ENCODE results near the gene NOCT.
"Not testable (repeated sequence)": the region's sequence is repeated elsewhere in the genome, so short reads cannot be mapped to it uniquely, and the experiment has no call there.

NOCT gene

GRCh38 chr4:139028191-139028661 is 12.6 kb downstream of the NOCT start:
- Histone ChIP-seq H3K4me1 (peaks cover 16 to 72% (median 34%) of the 10 kb centered on the region in 10 experiments), H3K27me3 (no peaks in the 10 kb centered on the region), H3K27ac (peak overlapping the region in 1 of 11 experiments; percentile 3; a peak in 2 of 22 replicates), H3K9ac (peak overlapping the region in 4 of 11 experiments; percentile 10 to 25 (median 18); a peak in 1 of 22 replicates), H3K4me2 (no peak overlapping the region), H4K20me1 (peaks cover 7 to 100% (median 96%) of the 10 kb centered on the region in 11 experiments; a peak in 21 of 22 replicates), H3K4me3 (no peak overlapping the region), H3K9me3 (replicated peaks in 1 of 11) (no peaks in the 10 kb centered on the region), H3K36me3 (peaks cover 11 to 52% (median 34%) of the 10 kb centered on the region in 11 experiments; a peak in 19 of 22 replicates)
- TF ChIP-seq Cebpa-rat (IDR thresholded peaks at IDR 0.05): no peak

DNA sequence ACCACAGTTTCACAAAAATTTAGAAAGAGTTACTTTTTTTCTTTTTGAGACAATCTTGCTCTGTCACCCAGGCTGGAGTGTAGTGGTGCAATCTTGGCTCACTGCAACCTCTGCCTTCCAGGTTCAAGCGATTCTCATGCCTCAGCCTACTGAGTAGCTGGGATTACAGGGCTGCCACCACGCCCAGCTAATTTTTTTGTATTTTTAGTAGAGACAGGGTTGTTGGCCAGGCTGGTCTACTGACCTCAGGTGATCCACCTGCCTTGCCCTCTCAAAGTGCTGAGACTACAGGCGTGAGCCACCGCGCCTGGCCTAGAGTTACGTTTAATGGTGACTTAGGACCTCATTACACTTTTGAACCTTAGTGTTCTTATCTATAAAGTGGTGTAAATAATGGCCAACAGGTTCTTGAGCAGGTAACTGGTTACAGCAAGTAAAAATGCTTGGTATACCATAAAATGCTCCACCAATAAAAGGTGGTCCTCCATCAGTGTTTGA is 14.3 kb downstream of the NOCT start:
- not testable (repeated sequence) for H3K9ac ChIP-seq; H3K9me3 ChIP-seq (replicated peaks in 1 of 11); H3K27me3 ChIP-seq; H3K4me3 ChIP-seq; H3K4me2 ChIP-seq; H3K27ac ChIP-seq
- Histone ChIP-seq H3K36me3 (peaks cover 4 to 35% (median 19%) of the 10 kb centered on the region in 11 experiments; a peak in 17 of 22 replicates), H4K20me1 (peaks cover 7 to 100% (median 96%) of the 10 kb centered on the region in 11 experiments; a peak in 21 of 22 replicates), H3K4me1 (peaks cover 23 to 85% (median 47%) of the 10 kb centered on the region in 10 experiments)

- Histone ChIP-seq H3K4me2 (peak overlapping the region; percentile 38 to 79 (median 62)), H3K27me3 (no peaks in the 10 kb centered on the region), H3K9ac (peak overlapping the region in 9 of 11 experiments; percentile 11 to 61 (median 41); a peak in 14 of 22 replicates), H3K4me1 (peaks cover 24 to 85% (median 48%) of the 10 kb centered on the region in 10 experiments), H3K27ac (peak overlapping the region in 9 of 11 experiments; percentile 10 to 64 (median 51); a peak in 15 of 22 replicates), H3K36me3 (peaks cover 4 to 32% (median 16%) of the 10 kb centered on the region in 11 experiments; a peak in 16 of 22 replicates), H4K20me1 (peaks cover 14 to 100% (median 96%) of the 10 kb centered on the region in 11 experiments; a peak in 21 of 22 replicates), H3K4me3 (peak overlapping the region in 3 of 10 experiments; percentile 11 to 24 (median 22); a peak in 1 of 20 replicates), H3K9me3 (replicated peaks in 1 of 11) (no peaks in the 10 kb centered on the region)
- TF ChIP-seq Cebpa-rat (IDR thresholded peaks at IDR 0.05): no peak
These were observed 15.1 kb downstream of the NOCT start for GRCh38 chr4:139030614-139031235.

- Histone ChIP-seq H3K9ac (no peak overlapping the region), H3K27ac (peak overlapping the region in 5 of 11 experiments; percentile 3 to 68 (median 23); a peak in 6 of 22 replicates), H3K36me3 (peaks cover 24 to 52% (median 38%) of the 10 kb centered on the region in 11 experiments), H3K27me3 (no peaks in the 10 kb centered on the region), H3K4me3 (no peak overlapping the region), H4K20me1 (peaks cover 25 to 99% (median 89%) of the 10 kb centered on the region in 11 experiments; a peak in 21 of 22 replicates), H3K4me2 (peak overlapping the region in 8 of 11 experiments; percentile 1 to 70 (median 54); a peak in 12 of 22 replicates), H3K4me1 (peaks cover 20 to 72% (median 63%) of the 10 kb centered on the region in 10 experiments), H3K9me3 (replicated peaks in 1 of 11) (peaks cover 0 to 14% (median 8%) of the 10 kb centered on the region in 11 experiments; a peak in 15 of 22 replicates)
- TF ChIP-seq Cebpa-rat (IDR thresholded peaks at IDR 0.05): no peak
These were observed 20.1 kb downstream of the NOCT start for GRCh38 chr4:139035650-139036049.

GRCh38 chr4:139036885-139037284 is 21.3 kb downstream of the NOCT start:
- peak overlapping the region in 9 of 11 experiments; percentile 8 to 82 (median 63); a peak in 17 of 22 replicates for H3K4me2 ChIP-seq
- TF ChIP-seq Cebpa-rat (IDR thresholded peaks at IDR 0.05): peak in 3 of 11 experiments; percentile 42 to 74 (median 54); a peak in 5 of 22 replicates
- H3K4me3 ChIP-seq: no peak overlapping the region
- H3K27ac ChIP-seq: peak overlapping the region in 6 of 11 experiments; percentile 28 to 68 (median 52); a peak in 9 of 22 replicates
- H3K36me3 ChIP-seq: peaks cover 28 to 63% (median 47%) of the 10 kb centered on the region in 11 experiments
- peaks cover 12 to 60% (median 51%) of the 10 kb centered on the region in 10 experiments; a peak in 18 of 20 replicates for H3K4me1 ChIP-seq
- H3K9ac ChIP-seq: no peak overlapping the region; a peak in 1 of 22 replicates
- H4K20me1 ChIP-seq: peaks cover 34 to 99% (median 89%) of the 10 kb centered on the region in 11 experiments; a peak in 21 of 22 replicates
- H3K9me3 ChIP-seq (replicated peaks in 1 of 11): peaks cover 0 to 14% (median 8%) of the 10 kb centered on the region in 11 experiments; a peak in 15 of 22 replicates
- H3K27me3 ChIP-seq: no peaks in the 10 kb centered on the region

- TF ChIP-seq Cebpa-rat (IDR thresholded peaks at IDR 0.05): no peak
- peaks cover 5 to 44% (median 40%) of the 10 kb centered on the region in 10 experiments; a peak in 17 of 20 replicates for H3K4me1 ChIP-seq
- no peak overlapping the region for H3K9ac ChIP-seq
- H3K4me2 ChIP-seq: no peak overlapping the region
- H3K36me3 ChIP-seq: peaks cover 40 to 77% (median 64%) of the 10 kb centered on the region in 11 experiments
- no peak overlapping the region for H3K27ac ChIP-seq
- peaks cover 41 to 99% (median 85%) of the 10 kb centered on the region in 11 experiments; a peak in 21 of 22 replicates for H4K20me1 ChIP-seq
- no peak overlapping the region for H3K4me3 ChIP-seq
- no peaks in the 10 kb centered on the region for H3K27me3 ChIP-seq
- H3K9me3 ChIP-seq (replicated peaks in 1 of 11): peaks cover 0 to 14% (median 8%) of the 10 kb centered on the region in 11 experiments; a peak in 15 of 22 replicates
These were observed 23.4 kb downstream of the NOCT start for GRCh38 chr4:139038874-139039443.

DNA sequence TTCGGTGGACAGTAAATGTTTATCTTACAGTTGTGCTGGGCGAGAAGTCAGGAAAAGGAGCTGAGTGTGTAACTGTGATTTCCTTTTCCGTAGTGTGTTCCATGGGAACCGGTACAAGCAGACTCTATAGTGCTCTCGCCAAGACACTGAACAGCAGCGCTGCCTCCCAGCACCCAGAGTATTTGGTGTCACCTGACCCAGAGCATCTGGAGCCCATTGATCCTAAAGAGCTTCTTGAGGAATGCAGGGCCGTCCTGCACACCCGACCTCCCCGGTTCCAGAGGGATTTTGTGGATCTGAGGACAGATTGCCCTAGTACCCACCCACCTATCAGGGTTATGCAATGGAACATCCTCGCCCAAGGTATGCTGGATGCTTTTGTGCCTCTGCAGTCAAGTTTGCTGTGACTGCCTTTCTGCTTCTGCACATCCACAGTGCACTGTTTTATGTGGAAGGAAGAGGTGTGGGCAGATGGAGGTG is 27.4 kb downstream of the NOCT start:
- H3K9ac ChIP-seq: no peak overlapping the region
- no peaks in the 10 kb centered on the region for H3K27me3 ChIP-seq
- H3K36me3 ChIP-seq: peaks cover 61 to 96% (median 90%) of the 10 kb centered on the region in 11 experiments
- peaks cover 0 to 14% (median 8%) of the 10 kb centered on the region in 11 experiments; a peak in 15 of 22 replicates for H3K9me3 ChIP-seq (replicated peaks in 1 of 11)
- H3K4me3 ChIP-seq: no peak overlapping the region
- no peak overlapping the region for H3K27ac ChIP-seq
- no peak for TF ChIP-seq Cebpa-rat (IDR thresholded peaks at IDR 0.05)
- H3K4me2 ChIP-seq: no peak overlapping the region
- H3K4me1 ChIP-seq: peaks cover 0 to 4% (median 0%) of the 10 kb centered on the region in 10 experiments; a peak in 3 of 20 replicates
- H4K20me1 ChIP-seq: peaks cover 41 to 98% (median 72%) of the 10 kb centered on the region in 11 experiments; a peak in 21 of 22 replicates

GRCh38 chr4:139044291-139044690 is 28.7 kb downstream of the NOCT start:
- H4K20me1 ChIP-seq: peaks cover 53 to 98% (median 79%) of the 10 kb centered on the region in 11 experiments; a peak in 21 of 22 replicates
- no peak for TF ChIP-seq Cebpa-rat (IDR thresholded peaks at IDR 0.05)

More at GRCh38 chr4:139044291-139044690, 28.7 kb downstream of the NOCT start:
- Histone ChIP-seq H3K9ac (peak overlapping the region in 1 of 11 experiments; percentile 31; a peak in 1 of 22 replicates), H3K4me1 (no peaks in the 10 kb centered on the region; a peak in 1 of 20 replicates), H3K4me3 (no peak overlapping the region), H3K36me3 (peaks cover 70 to 97% (median 93%) of the 10 kb centered on the region in 11 experiments), H3K4me2 (no peak overlapping the region), H3K27ac (no peak overlapping the region), H3K27me3 (no peaks in the 10 kb centered on the region), H3K9me3 (replicated peaks in 1 of 11) (peaks cover 0 to 11% (median 8%) of the 10 kb centered on the region in 11 experiments; a peak in 15 of 22 replicates)

Measured in BLaER1 treated with 17β-estradiol and CSF1 and Interleukin-3, amounts not matched to agents 10 nM and 100 nM (cell line).